Dendritic cell treated with granulocyte-macrophage colony-stimulating factor and Interleukin-4, amounts not matched to agents 40 ng/mL and 50 ng/mL, for 4 days (primary cell): ENCODE data around the gene HAAO.
A peak's percentile ranks its signal among the peaks of the same experiment; 100 is the strongest.

Experiments
- H3K27ac Mint-ChIP-seq: one replicate; pipeline ENCODE4 v1.8.0; 2022; ENCODE audit warnings: mild to moderate bottlenecking, mixed read lengths
- H3K27me3 Mint-ChIP-seq: one replicate; pipeline ENCODE4 v1.8.0; 2022; ENCODE audit warnings: mild to moderate bottlenecking, mixed read lengths
- H3K36me3 Mint-ChIP-seq: one replicate; pipeline ENCODE4 v1.8.0; 2022; ENCODE audit warnings: low read depth, mixed read lengths
- H3K4me1 Mint-ChIP-seq: one replicate; pipeline ENCODE4 v1.8.0; 2022; ENCODE audit warnings: low read depth, mixed read lengths
- H3K4me3 Mint-ChIP-seq: one replicate; pipeline ENCODE4 v1.8.0; 2022; ENCODE audit warnings: mild to moderate bottlenecking, moderate library complexity, mixed read lengths
- H3K9me3 Mint-ChIP-seq: one replicate; pipeline ENCODE4 v1.8.0; 2022; ENCODE audit warnings: mixed read lengths
- intact Hi-C: fragments of 100-400 bp; cut with micrococcal nuclease; formaldehyde crosslinking; loops from one replicate; pipeline ENCODE4 v1.15.0; 2022

HAAO gene

DNA sequence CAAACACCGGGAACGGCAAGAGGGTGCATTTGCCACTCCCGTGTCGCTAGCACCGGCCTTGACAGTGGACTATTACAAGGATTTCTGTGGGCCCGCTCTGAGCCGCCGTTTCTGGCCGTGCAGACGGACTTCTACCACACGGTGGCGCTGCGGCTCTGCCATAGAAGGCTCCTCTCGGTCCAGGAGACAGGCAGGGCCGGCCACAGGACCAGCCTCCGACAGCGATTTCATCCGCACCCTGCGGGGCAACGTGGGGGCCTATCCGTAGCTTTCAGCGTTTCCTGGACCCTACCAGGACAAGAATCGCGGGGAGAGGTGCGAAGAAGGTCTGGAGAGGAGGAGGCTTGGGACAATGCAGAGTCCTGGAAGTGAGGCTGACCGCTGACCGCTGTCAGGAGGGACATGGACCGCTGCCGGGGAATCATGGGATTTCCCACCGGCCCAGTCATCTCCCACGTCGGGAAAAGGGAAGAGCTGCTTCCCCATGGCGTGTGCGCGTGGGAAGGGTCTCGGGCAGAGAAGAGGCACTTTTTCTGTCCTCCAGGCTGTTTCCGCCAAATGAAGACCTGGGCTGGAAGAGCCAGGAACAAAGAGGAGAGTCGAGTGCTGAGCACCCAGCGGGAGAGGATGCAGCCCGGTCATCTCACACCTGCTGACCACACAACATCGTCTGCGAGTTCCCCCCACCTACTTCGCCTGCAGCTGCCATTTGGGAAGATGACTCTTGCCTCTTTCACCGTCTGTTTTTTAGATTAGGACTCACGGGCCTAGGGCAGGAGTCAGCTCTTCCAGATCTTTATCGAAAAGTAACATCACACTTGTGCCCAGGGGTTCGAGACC is 35.5 kb upstream of the HAAO start:
- no peaks in the 10 kb centered on the region for H3K36me3 Mint-ChIP-seq
- H3K27me3 Mint-ChIP-seq: peaks cover 16% of the 10 kb centered on the region
- no peaks in the 10 kb centered on the region for H3K9me3 Mint-ChIP-seq
- peak overlapping the region; percentile 57 for H3K4me3 Mint-ChIP-seq
- intact Hi-C loops: loop anchor here (2.0 to 10.0 kb wide), 5 partner anchors 399 to 781 kb away; partner anchors contain the start of gene ZFP36L2
- H3K27ac Mint-ChIP-seq: no peak overlapping the region
- peaks cover 22% of the 10 kb centered on the region for H3K4me1 Mint-ChIP-seq

DNA sequence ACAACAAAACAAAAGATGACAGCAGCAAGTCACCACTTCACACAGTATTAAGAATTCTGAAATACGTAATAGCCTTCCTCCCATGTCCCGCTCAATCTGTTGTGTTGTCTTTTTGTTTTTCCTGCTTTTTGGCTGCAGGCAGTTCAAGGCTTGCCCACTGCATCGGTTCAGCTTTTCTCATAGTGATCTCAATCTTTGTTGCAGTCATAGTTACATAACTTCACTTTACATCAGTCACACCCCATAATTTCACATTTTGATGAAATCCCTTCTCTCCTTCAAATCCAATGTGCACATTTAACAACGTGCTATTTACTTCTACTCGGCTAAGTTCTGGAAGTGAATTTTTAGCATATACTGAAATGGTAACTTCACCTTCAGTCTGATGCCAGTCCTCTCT is 33.8 kb upstream of the HAAO start:
- Mint-ChIP-seq H3K36me3 (no peaks in the 10 kb centered on the region), H3K4me1 (peaks cover 22% of the 10 kb centered on the region), H3K27me3 (peaks cover 16% of the 10 kb centered on the region), H3K9me3 (no peaks in the 10 kb centered on the region), H3K4me3 (no peak overlapping the region), H3K27ac (no peak overlapping the region)
- intact Hi-C loops: loop anchor here (5.0 to 10.0 kb wide), 3 partner anchors 401 to 749 kb away; partner anchors contain the start of gene ZFP36L2

DNA sequence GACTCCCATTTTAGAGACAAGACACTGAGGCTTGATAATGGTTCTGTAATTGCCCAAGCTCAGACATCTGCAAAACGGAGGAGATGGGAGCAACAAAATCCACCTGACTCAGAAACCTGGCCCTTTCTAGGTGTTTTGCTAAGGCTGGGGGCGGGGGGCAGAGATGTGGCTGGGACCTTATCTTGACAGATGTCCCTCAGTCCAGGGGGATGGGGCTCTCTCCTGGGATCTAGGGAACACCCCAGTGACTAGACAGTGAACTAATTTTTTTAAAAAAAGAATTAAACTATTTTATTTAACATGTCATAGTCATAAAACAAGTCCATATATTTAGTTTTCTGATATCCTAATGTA is 32.0 kb upstream of the HAAO start:
- no peaks in the 10 kb centered on the region for H3K36me3 Mint-ChIP-seq
- intact Hi-C loops: loop anchor here (10.0 kb wide), 1 partner anchor 750 kb away; no protein-coding TSS in a partner anchor
- H3K27ac Mint-ChIP-seq: no peak overlapping the region
- H3K4me3 Mint-ChIP-seq: no peak overlapping the region
- H3K9me3 Mint-ChIP-seq: peaks cover 3% of the 10 kb centered on the region
- peaks cover 16% of the 10 kb centered on the region for H3K27me3 Mint-ChIP-seq
- H3K4me1 Mint-ChIP-seq: peaks cover 21% of the 10 kb centered on the region

- intact Hi-C loops: loop anchor here (10.0 kb wide), 1 partner anchor 751 kb away; no protein-coding TSS in a partner anchor
- Mint-ChIP-seq H3K4me1 (peaks cover 21% of the 10 kb centered on the region), H3K27me3 (peaks cover 16% of the 10 kb centered on the region)
Measured at GRCh38 chr2:42823744-42824453, 31.5 kb upstream of the HAAO start.

GRCh38 chr2:42819160-42819559 is 26.8 kb upstream of the HAAO start:
- H3K4me3 Mint-ChIP-seq: no peak overlapping the region
- peaks cover 5% of the 10 kb centered on the region for H3K4me1 Mint-ChIP-seq
- intact Hi-C loops: no loop called here
- H3K27me3 Mint-ChIP-seq: peaks cover 5% of the 10 kb centered on the region
- H3K9me3 Mint-ChIP-seq: peaks cover 38% of the 10 kb centered on the region
- no peak overlapping the region for H3K27ac Mint-ChIP-seq
- H3K36me3 Mint-ChIP-seq: peaks cover 5% of the 10 kb centered on the region

More at GRCh38 chr2:42823744-42824453, 31.5 kb upstream of the HAAO start:
- no peak overlapping the region for H3K27ac Mint-ChIP-seq
- H3K36me3 Mint-ChIP-seq: no peaks in the 10 kb centered on the region
- no peak overlapping the region for H3K4me3 Mint-ChIP-seq
- H3K9me3 Mint-ChIP-seq: peaks cover 8% of the 10 kb centered on the region

- no peak overlapping the region for H3K27ac Mint-ChIP-seq
- H3K9me3 Mint-ChIP-seq: peaks cover 45% of the 10 kb centered on the region
- peaks cover 12% of the 10 kb centered on the region for H3K36me3 Mint-ChIP-seq
- intact Hi-C loops: no loop called here
- H3K4me1 Mint-ChIP-seq: peaks cover 26% of the 10 kb centered on the region
- peaks cover 5% of the 10 kb centered on the region for H3K27me3 Mint-ChIP-seq
- H3K4me3 Mint-ChIP-seq: no peak overlapping the region
Measured at GRCh38 chr2:42815726-42816125, 23.3 kb upstream of the HAAO start.

DNA sequence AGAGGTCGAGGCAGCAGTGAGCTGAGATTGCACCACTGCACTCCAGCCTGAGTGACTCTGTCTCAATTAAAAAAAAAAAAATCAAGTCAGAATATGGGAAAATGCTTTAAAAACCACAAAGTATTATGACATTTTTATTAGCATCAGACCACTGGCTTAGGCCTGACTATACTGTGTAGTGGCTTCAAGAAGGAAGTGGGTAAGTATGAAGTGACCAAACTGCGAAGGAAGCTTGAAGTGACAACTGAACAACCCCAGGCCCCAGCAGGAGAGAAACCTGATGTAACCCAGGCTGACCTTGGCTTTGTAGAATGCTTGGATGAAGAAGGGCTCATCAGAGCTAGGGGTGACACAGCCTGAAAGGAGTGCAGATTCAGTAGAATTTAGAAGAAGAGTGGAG is 21.4 kb upstream of the HAAO start:
- H3K27ac Mint-ChIP-seq: no peak overlapping the region
- intact Hi-C loops: loop anchor here (5.0 kb wide), 1 partner anchor 409 kb away; no protein-coding TSS in a partner anchor

DNA sequence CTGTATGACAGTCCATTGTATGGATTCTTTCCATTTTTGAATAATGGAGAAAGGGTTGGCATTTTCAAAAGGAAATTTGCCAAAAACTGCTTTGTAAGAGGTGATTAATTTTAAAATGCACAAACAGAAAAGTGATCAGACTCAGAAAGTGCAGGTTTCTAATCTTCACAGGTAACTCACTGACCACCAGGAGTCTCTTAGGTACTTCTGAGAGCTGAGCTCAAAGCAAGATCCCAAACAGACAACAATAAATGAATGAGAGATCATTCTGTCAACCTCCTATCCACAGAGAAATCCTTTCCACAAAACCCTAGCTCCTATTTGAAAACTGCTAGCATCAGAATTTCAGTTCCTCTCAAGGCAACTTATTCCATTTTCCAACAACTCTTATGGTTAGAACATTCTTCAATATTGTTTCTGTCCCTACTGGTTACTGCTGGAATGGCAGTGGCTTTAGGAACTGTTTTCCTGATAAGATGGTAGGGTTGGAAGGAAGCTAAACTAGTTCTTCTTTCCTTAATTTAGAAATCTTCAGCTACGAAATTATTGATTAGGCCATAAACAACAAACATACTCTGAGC is 20.6 kb upstream of the HAAO start:
- Mint-ChIP-seq H3K4me1 (peaks cover 37% of the 10 kb centered on the region), H3K27me3 (peaks cover 1% of the 10 kb centered on the region), H3K4me3 (no peak overlapping the region), H3K36me3 (peaks cover 12% of the 10 kb centered on the region), H3K9me3 (peaks cover 29% of the 10 kb centered on the region), H3K27ac (peak overlapping the region; percentile 78)
- intact Hi-C loops: loop anchor here (5.0 kb wide), 1 partner anchor 409 kb away; no protein-coding TSS in a partner anchor

More for the DNA sequence above, 21.4 kb upstream of the HAAO start:
- Mint-ChIP-seq H3K27me3 (peaks cover 1% of the 10 kb centered on the region), H3K36me3 (peaks cover 12% of the 10 kb centered on the region), H3K4me1 (peaks cover 32% of the 10 kb centered on the region), H3K4me3 (no peak overlapping the region), H3K9me3 (peaks cover 36% of the 10 kb centered on the region)

- Mint-ChIP-seq H3K27ac (peak overlapping the region; percentile 99), H3K4me3 (peak overlapping the region; percentile 80), H3K36me3 (peaks cover 12% of the 10 kb centered on the region), H3K4me1 (peaks cover 42% of the 10 kb centered on the region), H3K27me3 (no peaks in the 10 kb centered on the region), H3K9me3 (peaks cover 21% of the 10 kb centered on the region)
- intact Hi-C loops: loop anchor here (2.0 to 5.0 kb wide), 2 partner anchors 18 to 411 kb away; partner anchors contain the start of gene HAAO
Measured at GRCh38 chr2:42810971-42811811, 18.8 kb upstream of the HAAO start.

DNA sequence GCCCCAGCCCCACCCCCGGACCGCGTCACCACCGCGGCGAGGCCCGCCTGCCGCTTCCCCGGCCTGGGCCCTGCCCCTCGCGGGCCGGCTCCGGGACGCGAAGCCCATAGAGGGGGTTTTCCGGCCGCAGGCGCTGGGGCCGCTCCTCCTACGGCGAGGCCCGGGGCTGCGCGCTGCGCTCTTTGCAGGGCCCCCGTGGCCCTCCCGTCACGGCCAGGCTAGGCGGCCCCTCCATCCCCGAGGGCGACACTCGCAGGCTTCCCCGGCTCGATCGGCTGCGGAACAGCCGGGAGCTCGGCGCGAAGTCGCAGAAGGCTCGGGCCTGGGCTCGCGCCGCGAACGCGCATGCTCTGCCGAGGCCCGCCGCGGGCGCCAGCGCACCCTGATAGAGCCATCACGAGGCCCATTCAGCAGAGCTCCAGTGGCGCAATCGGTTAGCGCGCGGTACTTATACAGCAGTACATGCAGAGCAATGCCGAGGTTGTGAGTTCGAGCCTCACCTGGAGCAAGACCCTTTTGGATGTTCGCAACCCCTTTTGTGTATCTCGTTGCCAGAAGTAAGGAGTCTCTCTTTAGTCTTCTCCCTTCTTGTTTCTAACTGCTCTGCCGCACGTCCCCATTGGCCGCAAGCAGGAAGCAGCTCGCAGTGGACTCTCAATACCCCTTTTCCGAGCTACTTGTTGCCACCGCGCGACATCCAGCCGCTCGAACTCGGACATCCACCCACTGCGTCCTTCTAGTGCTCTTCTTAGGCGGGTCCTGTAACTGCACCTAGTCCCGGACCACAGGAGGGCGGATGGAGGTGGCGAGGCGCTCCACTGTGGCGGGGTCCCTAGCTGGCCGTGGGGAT is 18.0 kb upstream of the HAAO start:
- no peaks in the 10 kb centered on the region for H3K27me3 Mint-ChIP-seq
- peaks cover 14% of the 10 kb centered on the region for H3K9me3 Mint-ChIP-seq
- peak overlapping the region; percentile 80 for H3K4me3 Mint-ChIP-seq
- peaks cover 46% of the 10 kb centered on the region for H3K4me1 Mint-ChIP-seq
- H3K36me3 Mint-ChIP-seq: peaks cover 12% of the 10 kb centered on the region
- intact Hi-C loops: loop anchor here (2.0 to 5.0 kb wide), 2 partner anchors 18 to 412 kb away; partner anchors contain the start of gene HAAO
- peak overlapping the region; percentile 99 for H3K27ac Mint-ChIP-seq

GRCh38 chr2:42809819-42810120 is 17.4 kb upstream of the HAAO start:
- Mint-ChIP-seq H3K27ac (peak overlapping the region; percentile 99), H3K4me3 (peak overlapping the region; percentile 80), H3K36me3 (peaks cover 9% of the 10 kb centered on the region), H3K9me3 (peaks cover 8% of the 10 kb centered on the region), H3K4me1 (peaks cover 52% of the 10 kb centered on the region), H3K27me3 (no peaks in the 10 kb centered on the region)
- intact Hi-C loops: loop anchor here (2.0 to 5.0 kb wide), 2 partner anchors 17 to 413 kb away; partner anchors contain the start of gene HAAO

DNA sequence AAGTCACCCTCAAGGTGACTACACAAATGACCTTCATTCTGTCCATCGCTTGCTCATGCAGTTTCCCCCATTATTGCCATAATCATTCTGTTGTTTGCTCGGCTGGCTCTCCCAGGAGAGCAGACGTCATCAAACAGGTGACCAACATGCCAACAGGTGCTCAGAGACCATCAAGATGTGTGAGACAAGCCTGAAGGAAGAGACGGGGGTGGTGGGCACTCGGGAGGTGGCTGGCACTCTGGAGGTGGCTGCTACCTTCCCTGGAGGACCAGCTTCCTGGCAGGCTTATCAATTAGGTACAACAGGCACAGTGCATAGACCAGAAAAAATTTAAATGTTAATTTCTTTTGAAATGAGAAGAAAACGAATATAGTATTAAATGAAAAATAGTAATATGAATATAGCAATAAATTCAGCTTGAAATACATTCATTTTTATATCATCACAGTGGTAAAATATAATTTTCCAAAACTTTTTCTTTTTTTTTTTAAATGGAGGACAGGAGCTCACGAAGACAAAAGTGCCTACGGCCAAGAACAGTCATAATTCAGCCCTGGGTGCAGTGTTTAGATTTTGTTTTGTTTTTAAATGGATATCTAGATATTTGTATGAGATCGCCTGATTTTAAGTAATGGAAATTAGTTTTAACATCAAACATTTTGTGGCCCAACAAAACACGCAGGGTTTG is 16.9 kb upstream of the HAAO start:
- peak overlapping the region; percentile 99 for H3K27ac Mint-ChIP-seq
- intact Hi-C loops: no loop called here

More for the DNA sequence above, 16.9 kb upstream of the HAAO start:
- Mint-ChIP-seq H3K27me3 (no peaks in the 10 kb centered on the region), H3K9me3 (peaks cover 8% of the 10 kb centered on the region), H3K4me3 (peak overlapping the region; percentile 61), H3K4me1 (peaks cover 57% of the 10 kb centered on the region), H3K36me3 (peaks cover 7% of the 10 kb centered on the region)
